K562 (cell line): ENCODE measurements around the gene SIRT3. TPM values are rescaled to one million over a fixed set of nuclear protein-coding genes. Genes with fewer than 3 reads are reported as not detected.
A peak's percentile ranks its signal among the peaks of the same experiment; 100 is the strongest.

Experiments used
- CCAR2 ChIP-seq: fragments of 200-400 bp; formaldehyde crosslinking; IDR thresholded peaks from 2 replicates; pipeline ENCODE4 v1.6.1; 2017; ENCODE audit warnings: mild to moderate bottlenecking, low read depth, low read length
- FOXK1 ChIP-seq: sonication (generic); formaldehyde crosslinking; IDR thresholded peaks from 2 replicates; pipeline ENCODE4 v1.8.0; 2022; ENCODE audit warnings: missing genetic modification reagents, mild to moderate bottlenecking, borderline replicate concordance
- GABPB1 ChIP-seq: sonication (generic); formaldehyde crosslinking; IDR thresholded peaks from 2 replicates; pipeline ENCODE4 v1.8.0; 2022; ENCODE audit warnings: mild to moderate bottlenecking, missing genetic modification reagents
- GTF2A2 ChIP-seq: IDR thresholded peaks from 2 replicates; pipeline ENCODE4 v1.6.1; 2016; ENCODE audit warnings: mild to moderate bottlenecking, missing genetic modification characterization, missing compliant biosample characterization
- GTF2F1 ChIP-seq: IDR thresholded peaks from 2 replicates; pipeline ENCODE4 v1.6.1; 2011; ENCODE audit warnings: low read depth, low read length, improper control_type of control experiment
- JUND ChIP-seq, 2 experiments: IDR thresholded peaks; 2 replicates in 1 of 2; 3 replicates in 1 of 2; pipeline ENCODE4 v1.6.1; 2011; ENCODE audit warnings: borderline replicate concordance in 2 of 2, low read depth in 2 of 2, low read length in 2 of 2, improper control_type of control experiment in 1 of 2, missing biosample characterization in 1 of 2, missing genetic modification characterization in 1 of 2, missing genetic modification reagents in 1 of 2
- KAT8 ChIP-seq: fragments of 450-650 bp; IDR thresholded peaks from 2 replicates; pipeline ENCODE4 v1.6.1; 2016; ENCODE audit warnings: low read depth, mild to moderate bottlenecking
- KLF16 ChIP-seq: IDR thresholded peaks from 2 replicates; pipeline ENCODE4 v1.6.1; 2016; ENCODE audit warnings: antibody characterized with exemption
- MECOM ChIP-seq: fragments of 250-450 bp; sonication (Bioruptor Pico); IDR thresholded peaks from 2 replicates; pipeline ENCODE4 v1.8.0; 2022; ENCODE audit warnings: inconsistent platforms
- MXI1 ChIP-seq: IDR thresholded peaks from 2 replicates; pipeline ENCODE4 v1.6.1; 2011; ENCODE audit warnings: low read depth, mild to moderate bottlenecking, improper control_type of control experiment, low read length
- NELFE ChIP-seq: IDR thresholded peaks from 2 replicates; pipeline ENCODE4 v1.6.1; 2011; ENCODE audit warnings: mild to moderate bottlenecking; ENCODE audit not compliant: insufficient read depth, insufficient read length
- NR1H2 ChIP-seq: sonication (generic); formaldehyde crosslinking; IDR thresholded peaks from 2 replicates; pipeline ENCODE4 v1.4.0; 2020; ENCODE audit warnings: mild to moderate bottlenecking, missing genetic modification reagents
- RNF219 ChIP-seq: fragments of 250-450 bp; sonication (Bioruptor Pico); IDR thresholded peaks from 2 replicates; pipeline ENCODE4 v1.5.0; 2022; ENCODE audit warnings: mild to moderate bottlenecking
- SAP30 ChIP-seq: fragments of 200-600 bp; sonication (generic); IDR thresholded peaks from 2 replicates; pipeline ENCODE4 v1.6.1; 2012; ENCODE audit warnings: borderline replicate concordance, low read depth, mild to moderate bottlenecking, moderate library complexity, low read length, control low read depth, inconsistent platforms; ENCODE audit not compliant: insufficient read depth, poor library complexity, severe bottlenecking
- SETDB1 ChIP-seq: IDR thresholded peaks from one replicate; pipeline ENCODE4 v1.6.1; 2012; ENCODE audit warnings: low read length, control low read depth, inconsistent platforms
- ZBTB1 ChIP-seq: sonication (generic); formaldehyde crosslinking; IDR thresholded peaks from 2 replicates; pipeline ENCODE4 v1.8.1; 2023; ENCODE audit warnings: missing genetic modification reagents, low read depth, mild to moderate bottlenecking, borderline replicate concordance
- ZNF174 ChIP-seq: fragments of 250-450 bp; sonication (Bioruptor Pico); IDR thresholded peaks from 2 replicates; pipeline ENCODE4 v1.4.0; 2020; ENCODE audit warnings: mild to moderate bottlenecking
- polyA plus RNA-seq, 8 experiments: library from polyadenylated mRNA; depleted of rRNA in 4 of 8; stranded (reverse) in 5 of 8; unstranded in 3 of 8; fragments of >200 nt; fragmentation: Nextera tagmentation in 2 of 8; fragmentation: Illumina TruSeq in 1 of 8; extraction: Ambion mirVana in 2 of 8; extraction: Trizol in 1 of 8; gene quantifications; 2 replicates each; pipeline versions ENCODE4 v1.2.1 to v1.2.3, GENCODE V29; 2011 to 2014; ENCODE audit warnings: inconsistent platforms in 1 of 8, missing spikeins in 1 of 8
- total RNA-seq, 7 experiments: library from RNA; depleted of rRNA in 6 of 7; stranded (reverse); fragments of >200 nt in 6 of 7; fragmentation: Illumina TruSeq in 2 of 7; extraction: Trizol in 2 of 7; gene quantifications; 2 replicates each; pipeline versions ENCODE4 v1.2.1 to v1.2.3, GENCODE V29; 2011 to 2021; ENCODE audit warnings: low replicate concordance in 1 of 7

The SIRT3 gene
- total and polyA plus RNA-seq, 9 of the 15 experiments (the other 6 are each of a cell fraction or from before 2014, with no cell fraction given): 1.9 to 27.5 (median 14.5) TPM

- TF ChIP-seq SETDB1 (no peak), ZNF174 (CRISPR knock-in tag) (no peak), KAT8 (no peak), KLF16 (no peak), MXI1 (no peak; the same call in 1 of the 2 replicates), RNF219 (CRISPR knock-in tag) (no peak), FOXK1 (CRISPR knock-in tag) (0 out of 2 replicates have a peak, but pooled peaks have one; percentile 76), CCAR2 (no peak), GABPB1 (peak; percentile 96), NR1H2 (CRISPR knock-in tag) (no peak), GTF2F1 (0 out of 2 replicates have a peak, but pooled peaks have one; percentile 17), JUND (IDR thresholded peaks at IDR 0.05; ENCODE audit: borderline replicate concordance, low read depth, low read length) (peak; percentile 33; the same call in 1 of the 2 replicates), JUND (tag; IDR thresholded peaks at IDR 0.05; ENCODE audit: borderline replicate concordance, low read depth, low read length) (no peak; the same call in 2 of the 3 replicates), SAP30 (peak; percentile 30), GTF2A2 (tag) (no peak), NELFE (no peak), MECOM (no peak), ZBTB1 (CRISPR knock-in tag) (peak; percentile 97)
Observed at GRCh38 chr11:207208-207862, 28.8 kb downstream of the SIRT3 start, which contains the start of the genes BET1L and RIC8A (continued).
